Suppressor macrophage (primary cell): ENCODE data around the gene FAM193A.
"Not testable (repeated sequence)": the region's sequence is repeated elsewhere in the genome, so short reads cannot be mapped to it uniquely, and the experiment has no call there.

Experiments used
- DNase-seq, 4 experiments: peaks; one replicate each; pipeline ENCODE4 v3.0.0-alpha.2; 2020 to 2022

The FAM193A gene

GRCh38 chr4:2696423-2696822, 160.0 kb downstream of the FAM193A start:
- DNase-seq = no peak

- no peak for DNase-seq
Measured at GRCh38 chr4:2697995-2698414, 161.6 kb downstream of the FAM193A start.

GRCh38 chr4:2698504-2698903, 162.1 kb downstream of the FAM193A start:
- DNase-seq = no peak

GRCh38 chr4:2698951-2699505, 162.6 kb downstream of the FAM193A start:
- DNase-seq = no peak

- DNase-seq = no peak
Measured at GRCh38 chr4:2699534-2699933, 163.1 kb downstream of the FAM193A start.

GRCh38 chr4:2700031-2700430, 163.6 kb downstream of the FAM193A start:
- no peak for DNase-seq

- no peak for DNase-seq
Measured at GRCh38 chr4:2702361-2702760, 165.9 kb downstream of the FAM193A start.

GRCh38 chr4:2702770-2703169, 166.3 kb downstream of the FAM193A start:
- no peak for DNase-seq

- no peak for DNase-seq
Measured at GRCh38 chr4:2712261-2712842, 175.9 kb downstream of the FAM193A start.

- DNase-seq = no peak
Measured at GRCh38 chr4:2713337-2713736, 176.9 kb downstream of the FAM193A start.

GRCh38 chr4:2714061-2714770, 177.8 kb downstream of the FAM193A start:
- peak; percentile 46 to 63 (median 56) for DNase-seq

- no peak for DNase-seq
Measured at GRCh38 chr4:2714918-2715317, 178.5 kb downstream of the FAM193A start.

GRCh38 chr4:2715426-2715825, 179.0 kb downstream of the FAM193A start:
- DNase-seq = no peak

- DNase-seq = no peak
Measured at GRCh38 chr4:2716236-2716635, 179.8 kb downstream of the FAM193A start.

- no peak for DNase-seq
Measured at GRCh38 chr4:2721586-2721985, 185.1 kb downstream of the FAM193A start.

GRCh38 chr4:2722033-2722432, 185.6 kb downstream of the FAM193A start:
- no peak for DNase-seq

- no peak for DNase-seq
Measured at GRCh38 chr4:2723751-2724150, 187.3 kb downstream of the FAM193A start.

- DNase-seq = no peak
Measured at GRCh38 chr4:2725380-2725779, 188.9 kb downstream of the FAM193A start.

- not testable (repeated sequence) for DNase-seq
Measured at GRCh38 chr4:2726881-2727280, 190.4 kb downstream of the FAM193A start.

GRCh38 chr4:2728221-2728620, 191.8 kb downstream of the FAM193A start:
- DNase-seq = no peak

- DNase-seq = no peak
Measured at GRCh38 chr4:2728806-2729532, 192.5 kb downstream of the FAM193A start.

- DNase-seq = no peak
Measured at GRCh38 chr4:2729533-2729875, 193.1 kb downstream of the FAM193A start.

GRCh38 chr4:2731907-2732317, 195.5 kb downstream of the FAM193A start:
- no peak for DNase-seq

- no peak for DNase-seq
Measured at GRCh38 chr4:2732526-2732925, 196.1 kb downstream of the FAM193A start.
